Muscle of back (tissue), 11 donors: ENCODE data around the gene CSNK1G1. TPM values are rescaled to one million over a fixed set of nuclear protein-coding genes. Genes with fewer than 3 reads are reported as not detected.
A peak's percentile ranks its signal among the peaks of the same experiment; 100 is the strongest.
"Not testable (repeated sequence)": the region's sequence is repeated elsewhere in the genome, so short reads cannot be mapped to it uniquely, and the experiment has no call there.

Source experiments
- DNase-seq, 3 donors: peaks; one replicate each; pipeline versions ENCODE4 v3.0.0 to v3.0.0-alpha.2; 2013
- polyA plus RNA-seq, 10 donors: library from polyadenylated mRNA; unstranded; fragments of 120-200 nt; gene quantifications; one replicate each; pipeline ENCODE4 v1.2.1, GENCODE V29; 2013; ENCODE audit not compliant: insufficient read length in 10 of 10

The CSNK1G1 gene
- polyA plus RNA-seq, 10 donors = 8.5 to 13.0 (median 10.8) TPM

- no peak for DNase-seq
Measured at GRCh38 chr15:64289550-64289949, 66.4 kb downstream of the CSNK1G1 start.

- no peak for DNase-seq
Measured at GRCh38 chr15:64288999-64289398, 67.0 kb downstream of the CSNK1G1 start.

- DNase-seq = no peak
Measured at GRCh38 chr15:64288577-64288976, 67.4 kb downstream of the CSNK1G1 start.

- DNase-seq = no peak
Measured at GRCh38 chr15:64287953-64288352, 68.0 kb downstream of the CSNK1G1 start.

- no peak for DNase-seq
Measured at GRCh38 chr15:64286473-64286872, 69.5 kb downstream of the CSNK1G1 start.

GRCh38 chr15:64285871-64286270 lies 70.1 kb downstream of the CSNK1G1 start:
- DNase-seq = no peak

GRCh38 chr15:64285150-64285549 lies 70.8 kb downstream of the CSNK1G1 start:
- no peak for DNase-seq

GRCh38 chr15:64284042-64284441 lies 71.9 kb downstream of the CSNK1G1 start:
- no peak for DNase-seq

GRCh38 chr15:64282701-64283100 lies 73.3 kb downstream of the CSNK1G1 start:
- DNase-seq = no peak

- DNase-seq = no peak
Measured at GRCh38 chr15:64279131-64279530, 76.8 kb downstream of the CSNK1G1 start.

GRCh38 chr15:64275934-64276333 lies 80.0 kb downstream of the CSNK1G1 start:
- DNase-seq = no peak

- no peak for DNase-seq
Measured at GRCh38 chr15:64274341-64274950, 81.5 kb downstream of the CSNK1G1 start.

GRCh38 chr15:64267331-64267973 lies 88.5 kb downstream of the CSNK1G1 start:
- no peak for DNase-seq

- not testable (repeated sequence) for DNase-seq
Measured at GRCh38 chr15:64265188-64265587, 90.8 kb downstream of the CSNK1G1 start.

GRCh38 chr15:64264502-64264901 lies 91.5 kb downstream of the CSNK1G1 start:
- no peak for DNase-seq

- no peak for DNase-seq
Measured at GRCh38 chr15:64263567-64263966, 92.4 kb downstream of the CSNK1G1 start.

GRCh38 chr15:64256051-64256450 lies 99.9 kb downstream of the CSNK1G1 start:
- DNase-seq = no peak

GRCh38 chr15:64251658-64252057 lies 104.3 kb downstream of the CSNK1G1 start:
- no peak for DNase-seq

GRCh38 chr15:64251121-64251520 lies 104.9 kb downstream of the CSNK1G1 start:
- DNase-seq = no peak

GRCh38 chr15:64249883-64250575 lies 105.9 kb downstream of the CSNK1G1 start:
- DNase-seq = no peak

- DNase-seq = no peak
Measured at GRCh38 chr15:64249406-64249805, 106.6 kb downstream of the CSNK1G1 start.

GRCh38 chr15:64247906-64248541 lies 107.9 kb downstream of the CSNK1G1 start:
- DNase-seq = peak; percentile 13 to 64 (median 16)

- DNase-seq = no peak
Measured at GRCh38 chr15:64247535-64247905, 108.5 kb downstream of the CSNK1G1 start.
